Suprapubic skin (tissue), 4 donors: Measurements from ENCODE around the gene CEP63.

ENCODE experiments used
- POLR2A ChIP-seq, 2 donors: fragments of 450-650 bp; IDR thresholded peaks; one replicate each; pipeline ENCODE4 v1.6.1; 2017; ENCODE audit warnings: antibody characterized with exemption in 2 of 2, mild to moderate bottlenecking in 2 of 2, moderate library complexity in 2 of 2
- POLR2AphosphoS5 ChIP-seq, 3 donors: sonication (generic); formaldehyde crosslinking; IDR thresholded peaks; one replicate each; pipeline ENCODE4 v1.6.1; 2017; ENCODE audit warnings: antibody characterized with exemption in 3 of 3

DNA sequence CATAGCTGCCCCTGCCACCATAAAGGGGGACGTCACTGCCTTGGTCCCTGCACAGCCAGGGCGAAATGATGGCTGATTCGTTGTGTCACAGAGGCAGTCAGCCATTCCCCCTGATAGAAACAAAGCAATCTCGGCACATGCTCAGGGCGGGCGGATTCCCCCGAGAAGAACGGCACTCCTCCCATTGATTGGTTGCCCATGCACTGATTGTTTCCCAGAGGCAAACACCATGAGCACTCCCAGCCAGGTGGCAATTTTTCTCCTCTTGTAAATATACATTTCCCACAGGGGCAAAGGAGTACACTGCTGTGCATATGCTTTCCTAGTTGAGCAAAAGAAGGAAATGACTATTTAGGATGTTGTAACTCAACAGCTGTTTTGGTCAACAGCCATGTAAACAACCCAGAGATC, 108.5 kb downstream of the CEP63 start:
- TF ChIP-seq POLR2AphosphoS5 (IDR thresholded peaks at IDR 0.05) (no peak), POLR2A (IDR thresholded peaks at IDR 0.05) (no peak)
